BLaER1 (cell line): Measurements from ENCODE around the gene RTN4R.

ENCODE experiments used
- H3K27ac ChIP-seq: shearing (Covaris generic); formaldehyde crosslinking; 2 replicates; pipeline ENCODE4 v1.8.1; 2022
- H3K27me3 ChIP-seq: shearing (Covaris generic); formaldehyde crosslinking; 2 replicates; pipeline ENCODE4 v1.8.1; 2022
- H3K36me3 ChIP-seq: shearing (Covaris generic); formaldehyde crosslinking; 2 replicates; pipeline ENCODE4 v1.8.1; 2022
- H3K4me1 ChIP-seq: shearing (Covaris generic); formaldehyde crosslinking; 2 replicates; pipeline ENCODE4 v1.8.1; 2022
- H3K4me2 ChIP-seq: shearing (Covaris generic); formaldehyde crosslinking; 2 replicates; pipeline ENCODE4 v1.8.1; 2022
- H3K4me3 ChIP-seq: shearing (Covaris generic); formaldehyde crosslinking; 2 replicates; pipeline ENCODE4 v1.8.1; 2022
- H3K9ac ChIP-seq: shearing (Covaris generic); formaldehyde crosslinking; 2 replicates; pipeline ENCODE4 v1.8.1; 2022
- H3K9me3 ChIP-seq: shearing (Covaris generic); formaldehyde crosslinking; 2 replicates; pipeline ENCODE4 v1.8.1; 2022
- H4K20me1 ChIP-seq: shearing (Covaris generic); formaldehyde crosslinking; 2 replicates; pipeline ENCODE4 v1.8.1; 2022
- Cebpa-rat ChIP-seq: shearing (Covaris generic); IDR thresholded peaks from 2 replicates; pipeline ENCODE4 v1.8.1; 2022

The RTN4R gene

GRCh38 chr22:20260071-20260765 lies 7.9 kb downstream of the RTN4R start:
- peaks cover 100% of the 10 kb centered on the region for H4K20me1 ChIP-seq
- H3K27me3 ChIP-seq = no peaks in the 10 kb centered on the region
- H3K9ac ChIP-seq = 0 out of 2 replicates have a peak overlapping the region, but pooled peaks have one; percentile 19
- H3K4me2 ChIP-seq = peak overlapping the region; percentile 98
- peaks cover 42% of the 10 kb centered on the region for H3K36me3 ChIP-seq
- H3K4me1 ChIP-seq = peaks cover 99% of the 10 kb centered on the region
- no peak for TF ChIP-seq Cebpa-rat
- no peaks in the 10 kb centered on the region for H3K9me3 ChIP-seq
- H3K4me3 ChIP-seq = no peak overlapping the region
- H3K27ac ChIP-seq = peak overlapping the region; percentile 58

GRCh38 chr22:20259327-20259688 lies 8.8 kb downstream of the RTN4R start:
- H3K4me2 ChIP-seq = peak overlapping the region; percentile 98; the same call in 1 of the 2 replicates
- peak overlapping the region; percentile 58 for H3K27ac ChIP-seq
- H3K4me3 ChIP-seq = no peak overlapping the region
- peaks cover 99% of the 10 kb centered on the region for H3K4me1 ChIP-seq
- peaks cover 100% of the 10 kb centered on the region for H4K20me1 ChIP-seq
- no peaks in the 10 kb centered on the region for H3K9me3 ChIP-seq
- H3K27me3 ChIP-seq = no peaks in the 10 kb centered on the region
- H3K36me3 ChIP-seq = peaks cover 49% of the 10 kb centered on the region
- H3K9ac ChIP-seq = no peak overlapping the region
- TF ChIP-seq Cebpa-rat = no peak

GRCh38 chr22:20258584-20259326 lies 9.4 kb downstream of the RTN4R start:
- H3K4me3 ChIP-seq = no peak overlapping the region
- H3K36me3 ChIP-seq = peaks cover 49% of the 10 kb centered on the region
- peaks cover 99% of the 10 kb centered on the region for H3K4me1 ChIP-seq
- no peaks in the 10 kb centered on the region for H3K9me3 ChIP-seq
- peak overlapping the region; percentile 58; the same call in 1 of the 2 replicates for H3K27ac ChIP-seq
- H3K9ac ChIP-seq = no peak overlapping the region
- no peak for TF ChIP-seq Cebpa-rat
- H4K20me1 ChIP-seq = peaks cover 100% of the 10 kb centered on the region
- 0 out of 2 replicates have a peak overlapping the region, but pooled peaks have one; percentile 98 for H3K4me2 ChIP-seq
- H3K27me3 ChIP-seq = no peaks in the 10 kb centered on the region

- no peaks in the 10 kb centered on the region for H3K9me3 ChIP-seq
- no peak overlapping the region for H3K4me3 ChIP-seq
- H3K9ac ChIP-seq = no peak overlapping the region
- peaks cover 99% of the 10 kb centered on the region for H3K4me1 ChIP-seq
- H3K27ac ChIP-seq = peak overlapping the region; percentile 65; the same call in 1 of the 2 replicates
- H3K4me2 ChIP-seq = 0 out of 2 replicates have a peak overlapping the region, but pooled peaks have one; percentile 1
- H4K20me1 ChIP-seq = peaks cover 100% of the 10 kb centered on the region
- H3K36me3 ChIP-seq = peaks cover 56% of the 10 kb centered on the region
- no peak for TF ChIP-seq Cebpa-rat
- H3K27me3 ChIP-seq = no peaks in the 10 kb centered on the region
Observed at GRCh38 chr22:20258021-20258299, 10.2 kb downstream of the RTN4R start.

- Histone ChIP-seq H3K4me1 (peaks cover 95% of the 10 kb centered on the region), H4K20me1 (peaks cover 100% of the 10 kb centered on the region), H3K4me3 (no peak overlapping the region), H3K9me3 (no peaks in the 10 kb centered on the region), H3K4me2 (peak overlapping the region; percentile 67; the same call in 1 of the 2 replicates), H3K36me3 (peaks cover 62% of the 10 kb centered on the region), H3K27ac (peak overlapping the region; percentile 65), H3K27me3 (no peaks in the 10 kb centered on the region), H3K9ac (no peak overlapping the region)
- TF ChIP-seq Cebpa-rat = no peak
Observed at GRCh38 chr22:20257212-20258020, 10.7 kb downstream of the RTN4R start.

- peaks cover 100% of the 10 kb centered on the region for H4K20me1 ChIP-seq
- peak overlapping the region; percentile 65 for H3K27ac ChIP-seq
- TF ChIP-seq Cebpa-rat = no peak
- no peaks in the 10 kb centered on the region for H3K27me3 ChIP-seq
- H3K9ac ChIP-seq = peak overlapping the region; percentile 53
- H3K9me3 ChIP-seq = 0 out of 2 replicates have a peak, but pooled peaks cover 6% of the 10 kb centered on the region
- peak overlapping the region; percentile 67 for H3K4me2 ChIP-seq
- peaks cover 67% of the 10 kb centered on the region for H3K36me3 ChIP-seq
- no peak overlapping the region for H3K4me3 ChIP-seq
- H3K4me1 ChIP-seq = peaks cover 88% of the 10 kb centered on the region
Observed at GRCh38 chr22:20256551-20257211, 11.4 kb downstream of the RTN4R start.

- Histone ChIP-seq H4K20me1 (peaks cover 100% of the 10 kb centered on the region), H3K9me3 (0 out of 2 replicates have a peak, but pooled peaks cover 6% of the 10 kb centered on the region), H3K4me3 (no peak overlapping the region), H3K4me1 (peaks cover 86% of the 10 kb centered on the region), H3K27me3 (no peaks in the 10 kb centered on the region), H3K36me3 (peaks cover 71% of the 10 kb centered on the region), H3K27ac (peak overlapping the region; percentile 65), H3K4me2 (peak overlapping the region; percentile 67), H3K9ac (peak overlapping the region; percentile 53)
- no peak for TF ChIP-seq Cebpa-rat
Observed at GRCh38 chr22:20256027-20256426, 12.1 kb downstream of the RTN4R start.

GRCh38 chr22:20254975-20255946 lies 12.9 kb downstream of the RTN4R start:
- 0 out of 2 replicates have a peak, but pooled peaks cover 6% of the 10 kb centered on the region for H3K9me3 ChIP-seq
- H3K36me3 ChIP-seq = peaks cover 75% of the 10 kb centered on the region
- H3K4me3 ChIP-seq = no peak overlapping the region
- peak overlapping the region; percentile 53; the same call in 1 of the 2 replicates for H3K9ac ChIP-seq
- peaks cover 100% of the 10 kb centered on the region for H4K20me1 ChIP-seq
- H3K27ac ChIP-seq = peak overlapping the region; percentile 65
- no peak for TF ChIP-seq Cebpa-rat
- no peaks in the 10 kb centered on the region for H3K27me3 ChIP-seq
- H3K4me1 ChIP-seq = peaks cover 86% of the 10 kb centered on the region
- peak overlapping the region; percentile 67 for H3K4me2 ChIP-seq
